Left renal pelvis (tissue), 4 donors: ENCODE data around the gene PCSK2. TPM values are rescaled to one million over a fixed set of nuclear protein-coding genes. Genes with fewer than 3 reads are reported as not detected.

Source experiments
- DNase-seq, 4 donors: peaks; one replicate each; pipeline ENCODE4 v3.0.0-alpha.2; 2013; ENCODE audit warnings: low read depth in 4 of 4, low spot score in 3 of 4
- polyA plus RNA-seq, 4 donors: library from polyadenylated mRNA; unstranded; fragments of 120-200 nt; gene quantifications; one replicate each; pipeline ENCODE4 v1.2.1, GENCODE V29; 2013; ENCODE audit not compliant: insufficient read length in 4 of 4

PCSK2 gene
- polyA plus RNA-seq, 4 donors = 0.60 to 1.9 (median 1.3) TPM

GRCh38 chr20:17524560-17524959 is 297.7 kb downstream of the PCSK2 start:
- no peak for DNase-seq

GRCh38 chr20:17525132-17525531 is 298.3 kb downstream of the PCSK2 start:
- no peak for DNase-seq

GRCh38 chr20:17525650-17526049 is 298.8 kb downstream of the PCSK2 start:
- DNase-seq = no peak

GRCh38 chr20:17529586-17529985 is 302.7 kb downstream of the PCSK2 start:
- DNase-seq = no peak

- DNase-seq = no peak
Observed at GRCh38 chr20:17530153-17530552, 303.3 kb downstream of the PCSK2 start.

GRCh38 chr20:17530716-17531664 is 304.1 kb downstream of the PCSK2 start, which contains the start of gene BFSP1:
Gene BFSP1, minus strand, starts transcription at chr20:17531379. Its CDS starts 50 bp downstream, at chr20:17531329.
- peak in 1 of 4 donors; percentile 48 for DNase-seq

GRCh38 chr20:17531665-17532025 is 304.8 kb downstream of the PCSK2 start:
- DNase-seq = no peak

- no peak for DNase-seq
Observed at GRCh38 chr20:17533396-17533795, 306.6 kb downstream of the PCSK2 start.

- DNase-seq = no peak
Observed at GRCh38 chr20:17534077-17534476, 307.2 kb downstream of the PCSK2 start.
